IMR-90 (cell line): ENCODE measurements around the gene CCNJL. TPM values are rescaled to one million over a fixed set of nuclear protein-coding genes. Genes with fewer than 3 reads are reported as not detected.

Experiments used
- ATAC-seq: fragments of 200-7000 bp; cut with Tn5 transposase; 2 replicates; pipeline ENCODE4 v1.9.1; 2020; ENCODE audit warnings: low read depth, mild to moderate bottlenecking, moderate library complexity
- BruUV-seq: library from RNA; stranded (reverse); fragments of 400-500 nt; replicated peaks from 2 replicates; lab custom pipeline; 2021; lab: Mats Ljungman, UMichigan
- CTCF ChIA-PET: fragments of 300-600 bp; formaldehyde crosslinking; extraction: SDS; loops from one replicate; lab custom pipeline; 2021; ENCODE audit warnings: antibody characterized with exemption; lab: Yijun Ruan, JAX
- POLR2A ChIA-PET: fragments of 300-600 bp; sonication (Branson Sonifier 250); formaldehyde crosslinking; loops from one replicate; lab custom pipeline; 2022; ENCODE audit warnings: antibody characterized with exemption; ENCODE audit not compliant: unreplicated experiment; lab: Charles Lee
- DNase-seq: peaks from one replicate; pipeline ENCODE4 v3.0.0; 2013
- H2AFZ ChIP-seq: replicated peaks from 2 replicates; pipeline ENCODE3; 2013; ENCODE audit warnings: low read length, mild to moderate bottlenecking; ENCODE audit not compliant: poor library complexity
- H2AK5ac ChIP-seq: 2 replicates; pipeline ENCODE4 v1.6.1; 2013; ENCODE audit warnings: low read depth, low read length, inconsistent platforms
- H2AK9ac ChIP-seq: replicated peaks from 2 replicates; pipeline ENCODE3; 2013; ENCODE audit warnings: mild to moderate bottlenecking, low read depth, low read length, moderate library complexity; ENCODE audit not compliant: poor library complexity
- H2BK120ac ChIP-seq: 2 replicates; pipeline ENCODE4 v1.6.1; 2013; ENCODE audit warnings: low read depth, low read length, inconsistent platforms
- H2BK15ac ChIP-seq: 3 replicates; pipeline ENCODE4 v1.6.1; 2013; ENCODE audit warnings: low read depth, low read length, inconsistent platforms
- H2BK20ac ChIP-seq: 2 replicates; pipeline ENCODE4 v1.6.1; 2013; ENCODE audit warnings: low read depth, mild to moderate bottlenecking, inconsistent platforms, low read length, moderate library complexity
- H2BK5ac ChIP-seq: 2 replicates; pipeline ENCODE4 v1.6.1; 2013; ENCODE audit warnings: mild to moderate bottlenecking, low read depth, low read length, inconsistent platforms; ENCODE audit not compliant: poor library complexity, severe bottlenecking
- H3K14ac ChIP-seq: replicated peaks from 2 replicates; pipeline ENCODE4 v1.6.1; 2013; ENCODE audit warnings: low read depth, low read length, inconsistent platforms
- H3K18ac ChIP-seq: 2 replicates; pipeline ENCODE4 v1.6.1; 2013; ENCODE audit warnings: low read depth, low read length, control low read depth
- H3K23ac ChIP-seq: 2 replicates; pipeline ENCODE4 v1.6.1; 2013; ENCODE audit warnings: low read depth, low read length, inconsistent platforms
- H3K27ac ChIP-seq: 2 replicates; pipeline ENCODE4 v1.5.1; 2013; ENCODE audit warnings: mild to moderate bottlenecking, control low read depth, low read length; ENCODE audit not compliant: insufficient read depth
- H3K27me3 ChIP-seq: 2 replicates; pipeline ENCODE4 v1.6.1; 2013; ENCODE audit warnings: low read length; ENCODE audit not compliant: control insufficient read depth, insufficient read depth
- H3K36me3 ChIP-seq: 2 replicates; pipeline ENCODE4 v1.6.1; 2013; ENCODE audit warnings: low read length, mixed read lengths; ENCODE audit not compliant: control insufficient read depth, insufficient read depth
- H3K4ac ChIP-seq: 2 replicates; pipeline ENCODE4 v1.6.1; 2013; ENCODE audit warnings: low read depth, low read length, inconsistent platforms
- H3K4me1 ChIP-seq: 2 replicates; pipeline ENCODE4 v1.6.1; 2013; ENCODE audit warnings: low read length, mixed read lengths; ENCODE audit not compliant: control insufficient read depth, insufficient read depth
- H3K4me2 ChIP-seq: 2 replicates; pipeline ENCODE4 v1.6.1; 2013; ENCODE audit warnings: low read depth, mild to moderate bottlenecking, control low read depth, low read length, moderate library complexity
- H3K4me3 ChIP-seq: 2 replicates; pipeline ENCODE4 v1.5.1; 2013; ENCODE audit warnings: low read depth, mild to moderate bottlenecking, control low read depth, low read length, moderate library complexity; ENCODE audit not compliant: insufficient read depth
- H3K56ac ChIP-seq: 2 replicates; pipeline ENCODE4 v1.6.1; 2013; ENCODE audit warnings: low read length, inconsistent platforms; ENCODE audit not compliant: insufficient read depth; ENCODE audit errors: extremely low read depth
- H3K79me1 ChIP-seq, 2 experiments: 2 replicates each; pipeline ENCODE4 v1.6.1; 2013; ENCODE audit warnings: low read length in 2 of 2, inconsistent platforms in 1 of 2, low read depth in 1 of 2
- H3K9ac ChIP-seq: 2 replicates; pipeline ENCODE4 v1.6.1; 2013; ENCODE audit warnings: low read depth, low read length, control low read depth
- H3K9me1 ChIP-seq: 2 replicates; pipeline ENCODE4 v1.6.1; 2013; ENCODE audit warnings: low read length, inconsistent platforms; ENCODE audit not compliant: insufficient read depth
- H3K9me3 ChIP-seq: 2 replicates; pipeline ENCODE4 v1.6.1; 2013; ENCODE audit warnings: low read length; ENCODE audit not compliant: control insufficient read depth, insufficient read depth
- H4K20me1 ChIP-seq: 2 replicates; pipeline ENCODE4 v1.6.1; 2013; ENCODE audit warnings: low read length, inconsistent platforms; ENCODE audit not compliant: insufficient read depth
- H4K5ac ChIP-seq: 2 replicates; pipeline ENCODE4 v1.6.1; 2013; ENCODE audit warnings: mild to moderate bottlenecking, low read depth, low read length, control low read depth
- H4K8ac ChIP-seq, 2 experiments: 2 replicates each; pipeline ENCODE4 v1.6.1; 2013; ENCODE audit warnings: low read depth in 2 of 2, low read length in 2 of 2, control low read depth in 1 of 2, inconsistent platforms in 1 of 2
- H4K91ac ChIP-seq: 2 replicates; pipeline ENCODE4 v1.6.1; 2013; ENCODE audit warnings: low read depth, low read length, inconsistent platforms; ENCODE audit not compliant: insufficient read depth
- BHLHE40 ChIP-seq: fragments of 150-350 bp; IDR thresholded peaks from 2 replicates; pipeline ENCODE4 v1.6.1; 2016; ENCODE audit warnings: mild to moderate bottlenecking, low read depth, low read length
- CHD1 ChIP-seq: IDR thresholded peaks from 2 replicates; pipeline ENCODE4 v1.6.1; 2012; ENCODE audit warnings: low read depth, low read length, improper control_type of control experiment
- CTCF ChIP-seq: conservative IDR thresholded peaks from 2 replicates; pipeline ENCODE4 v1.5.1; 2012; ENCODE audit warnings: mild to moderate bottlenecking, low read depth, low read length, improper control_type of control experiment
- ELK1 ChIP-seq: fragments of 150-350 bp; IDR thresholded peaks from 2 replicates; pipeline ENCODE4 v1.6.1; 2016; ENCODE audit warnings: low read depth, mild to moderate bottlenecking, low read length, moderate library complexity, borderline replicate concordance
- FOS ChIP-seq: fragments of 150-350 bp; IDR thresholded peaks from 2 replicates; pipeline ENCODE4 v1.6.1; 2016; ENCODE audit warnings: low read depth, low read length
- MAFK ChIP-seq: IDR thresholded peaks from 2 replicates; pipeline ENCODE4 v1.6.1; 2012; ENCODE audit warnings: low read depth, low read length, improper control_type of control experiment
- MAZ ChIP-seq: IDR thresholded peaks from 2 replicates; pipeline ENCODE4 v1.6.1; 2012; ENCODE audit warnings: low read depth, mild to moderate bottlenecking, low read length, improper control_type of control experiment, moderate library complexity, borderline replicate concordance
- MXI1 ChIP-seq: IDR thresholded peaks from 2 replicates; pipeline ENCODE4 v1.6.1; 2012; ENCODE audit warnings: low read depth, mild to moderate bottlenecking, low read length, moderate library complexity, borderline replicate concordance
- NFE2L2 ChIP-seq: fragments of 150-350 bp; IDR thresholded peaks from 2 replicates; pipeline ENCODE4 v1.6.1; 2016; ENCODE audit warnings: low read depth, mild to moderate bottlenecking, low read length
- POLR2A ChIP-seq: IDR thresholded peaks from 2 replicates; pipeline ENCODE4 v1.6.1; 2012; ENCODE audit warnings: mild to moderate bottlenecking, low read depth, low read length
- RAD21 ChIP-seq: IDR thresholded peaks from 2 replicates; pipeline ENCODE4 v1.6.1; 2012; ENCODE audit warnings: low read length, improper control_type of control experiment
- RCOR1 ChIP-seq: IDR thresholded peaks from 2 replicates; pipeline ENCODE4 v1.6.1; 2012; ENCODE audit warnings: mild to moderate bottlenecking, low read length, improper control_type of control experiment; ENCODE audit not compliant: insufficient replicate concordance
- SMC3 ChIP-seq: fragments of 150-350 bp; IDR thresholded peaks from 2 replicates; pipeline ENCODE4 v1.6.1; 2016; ENCODE audit warnings: low read depth, mild to moderate bottlenecking, antibody characterized with exemption, low read length, moderate library complexity
- WGBS, 2 experiments: methylation state at CpG; one replicate each; pipeline versions ENCODE4 v1.1.5 to v1.1.7; 2013; ENCODE audit warnings: missing lambda C conversion rate in 2 of 2; ENCODE audit not compliant: insufficient read length in 1 of 2; ENCODE audit errors: extremely low coverage in 2 of 2; 5-methylcytosine and 5-hydroxymethylcytosine counted together
- dilution Hi-C: fragments of 300-500 bp; cut with HindIII; formaldehyde crosslinking; loops from one replicate; pipeline ENCODE4 v1.14.3; 2018; ENCODE audit warnings: low sequenced_read_pairs; ENCODE audit not compliant: unreplicated experiment
- in situ Hi-C: fragments of 300-500 bp; cut with MboI; formaldehyde crosslinking; loops from 3 replicates; pipeline ENCODE4 v1.14.3; 2019; ENCODE audit warnings: low sequenced_read_pairs, inconsistent platforms, mixed read lengths
- intact Hi-C: fragments of 100-400 bp; cut with micrococcal nuclease; formaldehyde crosslinking; loops from 2 replicates; pipeline ENCODE4 v1.10.0; 2022
- polyA plus RNA-seq, 3 experiments: library from polyadenylated mRNA; depleted of rRNA; stranded (reverse); fragments of >200 nt; gene quantifications; 2 replicates each; pipeline ENCODE4 v1.2.3, GENCODE V29; 2012; ENCODE audit warnings: low replicate concordance in 1 of 3
- total RNA-seq: library from RNA; depleted of rRNA; stranded (reverse); fragments of >200 nt; gene quantifications from 2 replicates; pipeline ENCODE4 v1.2.3, GENCODE V29; 2012

Gene CCNJL
- total and polyA plus RNA-seq, 2 of the 4 experiments (the other 2 are of a cell fraction): 2.0 to 3.8 TPM

DNA sequence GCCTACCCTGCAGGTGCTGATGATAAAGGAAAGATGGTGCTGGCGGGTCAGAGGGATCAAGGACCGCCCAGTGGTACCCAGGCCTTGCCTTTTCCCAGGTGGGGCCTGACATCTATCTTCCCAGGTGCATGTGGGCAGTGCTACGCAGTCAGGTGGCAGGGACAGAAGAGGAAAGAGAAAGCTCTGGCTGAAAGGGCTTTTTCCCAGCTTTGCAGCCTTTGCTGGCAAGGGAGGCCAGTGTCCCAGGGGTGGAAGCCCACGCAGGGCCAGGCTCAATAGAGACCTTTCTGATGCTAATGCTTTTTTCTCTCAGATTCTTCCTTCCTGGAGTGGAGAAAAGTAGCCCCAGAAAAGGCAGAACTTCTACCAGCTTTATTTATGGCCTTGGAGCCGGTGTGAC is 46.3 kb downstream of the CCNJL start:
- dilution Hi-C loops (no loop called here), intact Hi-C loops (no loop called here), in situ Hi-C loops (no loop called here)
- no peak overlapping the region for H3K9ac ChIP-seq
- POLR2A ChIA-PET: no interaction called here
- H2BK120ac ChIP-seq: no peak overlapping the region
- no peak overlapping the region for H3K4me3 ChIP-seq
- no peak overlapping the region for H3K4me2 ChIP-seq
- H3K9me1 ChIP-seq: peaks cover 17% of the 10 kb centered on the region
- H3K27ac ChIP-seq: no peak overlapping the region
- H3K79me1 ChIP-seq: peaks cover 0 to 21% of the 10 kb centered on the region in 2 experiments; a peak in 1 of 4 replicates
- no peaks in the 10 kb centered on the region for H4K20me1 ChIP-seq
- H3K36me3 ChIP-seq: 0 out of 2 replicates have a peak, but pooled peaks cover 2% of the 10 kb centered on the region
- no peak overlapping the region for H4K91ac ChIP-seq
- H3K27me3 ChIP-seq: no peaks in the 10 kb centered on the region
- H3K23ac ChIP-seq: no peak overlapping the region
- no peak overlapping the region for H3K18ac ChIP-seq
- H2BK20ac ChIP-seq: no peak overlapping the region
- CTCF ChIA-PET: interaction anchor here (0.7 kb wide), 1 partner anchor 79 kb away, joined by 3 read pairs; no protein-coding TSS in a partner anchor
- no peak overlapping the region for H2AK5ac ChIP-seq
- H3K4ac ChIP-seq: no peak overlapping the region
- TF ChIP-seq CTCF: no peak
- no peak for TF ChIP-seq ELK1
- no peak for TF ChIP-seq RCOR1
- TF ChIP-seq CHD1: no peak
- no peak for TF ChIP-seq NFE2L2
- no peak for TF ChIP-seq MXI1
- TF ChIP-seq BHLHE40: no peak
- no peak for TF ChIP-seq SMC3
- no peak for TF ChIP-seq POLR2A
- no peak for TF ChIP-seq FOS
- no peak for TF ChIP-seq MAZ
- TF ChIP-seq MAFK: no peak
- no peak for TF ChIP-seq RAD21
- no TSS peak for BruUV-seq
- no peak overlapping the region for H3K14ac ChIP-seq
- DNase-seq (no peak), ATAC-seq (no peak)
- no peak overlapping the region for H4K5ac ChIP-seq
- H2AK9ac ChIP-seq: no peak overlapping the region
- WGBS, 2 experiments: no CpG with 5 or more reads among the region's 5 CpGs
- H3K56ac ChIP-seq: no peak overlapping the region
- no peak overlapping the region for H4K8ac ChIP-seq
- no peak overlapping the region for H2AFZ ChIP-seq
- H3K9me3 ChIP-seq: no peaks in the 10 kb centered on the region
- no peak overlapping the region for H2BK15ac ChIP-seq
- no peak overlapping the region for H2BK5ac ChIP-seq
- peaks cover 24% of the 10 kb centered on the region for H3K4me1 ChIP-seq
